ENCODE results near the gene NPEPPS. TPM values are rescaled to one million over a fixed set of nuclear protein-coding genes. Genes with fewer than 3 reads are reported as not detected.
A peak's percentile ranks its signal among the peaks of the same experiment; 100 is the strongest.

Gene NPEPPS
- total RNA-seq, 4 donors from 2014 or later = 119 to 237 (median 170) TPM

DNA sequence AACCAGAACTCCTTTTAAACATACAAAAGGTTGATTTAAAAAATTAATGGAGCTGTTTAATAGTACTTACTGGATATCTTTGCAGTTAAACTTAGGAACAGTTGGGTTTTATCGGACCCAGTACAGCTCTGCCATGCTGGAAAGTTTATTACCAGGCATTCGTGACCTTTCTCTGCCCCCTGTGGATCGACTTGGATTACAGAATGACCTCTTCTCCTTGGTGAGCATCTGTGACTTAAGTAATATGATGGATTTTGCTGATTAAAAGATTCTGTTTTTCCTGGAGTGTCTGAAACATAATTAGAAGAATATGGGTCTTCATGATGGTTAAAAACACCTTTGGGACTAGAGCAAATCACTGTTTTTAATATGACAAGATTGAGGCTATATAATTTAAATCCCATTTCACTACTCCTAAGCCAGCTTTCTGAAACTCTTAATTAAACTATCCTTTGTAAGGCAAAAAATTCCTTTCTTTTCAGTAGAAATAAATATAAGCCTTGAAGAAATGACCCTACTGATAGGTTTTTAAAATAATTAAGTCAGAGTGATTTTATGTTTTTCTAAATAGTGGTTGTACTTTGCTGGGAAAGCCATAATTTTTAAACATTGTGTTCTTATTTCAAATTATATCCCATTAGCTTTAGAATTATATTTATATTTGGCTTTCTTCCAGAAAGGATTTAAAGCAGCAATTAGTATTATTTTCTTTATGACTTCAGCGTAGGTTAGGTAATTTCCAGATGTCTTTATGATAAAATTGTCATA lies 73.1 kb downstream of the NPEPPS start:
- H3K27me3 ChIP-seq = no peaks in the 10 kb centered on the region
- peak overlapping the region; percentile 14 to 51 (median 20) for H3K27ac ChIP-seq
- peaks cover 0 to 86% (median 29%) of the 10 kb centered on the region in 4 donors for H3K36me3 ChIP-seq
- TF ChIP-seq POLR2AphosphoS5 (IDR thresholded peaks at IDR 0.05) (no peak), EP300 (IDR thresholded peaks at IDR 0.05; ENCODE audit: low read depth) (no peak)
- TF ChIP-seq, protein P1, sequence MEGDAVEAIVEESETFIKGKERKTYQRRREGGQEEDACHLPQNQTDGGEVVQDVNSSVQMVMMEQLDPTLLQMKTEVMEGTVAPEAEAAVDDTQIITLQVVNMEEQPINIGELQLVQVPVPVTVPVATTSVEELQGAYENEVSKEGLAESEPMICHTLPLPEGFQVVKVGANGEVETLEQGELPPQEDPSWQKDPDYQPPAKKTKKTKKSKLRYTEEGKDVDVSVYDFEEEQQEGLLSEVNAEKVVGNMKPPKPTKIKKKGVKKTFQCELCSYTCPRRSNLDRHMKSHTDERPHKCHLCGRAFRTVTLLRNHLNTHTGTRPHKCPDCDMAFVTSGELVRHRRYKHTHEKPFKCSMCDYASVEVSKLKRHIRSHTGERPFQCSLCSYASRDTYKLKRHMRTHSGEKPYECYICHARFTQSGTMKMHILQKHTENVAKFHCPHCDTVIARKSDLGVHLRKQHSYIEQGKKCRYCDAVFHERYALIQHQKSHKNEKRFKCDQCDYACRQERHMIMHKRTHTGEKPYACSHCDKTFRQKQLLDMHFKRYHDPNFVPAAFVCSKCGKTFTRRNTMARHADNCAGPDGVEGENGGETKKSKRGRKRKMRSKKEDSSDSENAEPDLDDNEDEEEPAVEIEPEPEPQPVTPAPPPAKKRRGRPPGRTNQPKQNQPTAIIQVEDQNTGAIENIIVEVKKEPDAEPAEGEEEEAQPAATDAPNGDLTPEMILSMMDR (IDR thresholded peaks at IDR 0.05) = no peak
- WGBS, 2 donors (ENCODE audit: low coverage in 1 of 2) = 59 to 67% methylated on average over 4 of the region's 4 CpGs
- peaks cover 0 to 10% (median 2%) of the 10 kb centered on the region in 4 donors for H3K4me1 ChIP-seq
- H3K9me3 ChIP-seq = no peaks in the 10 kb centered on the region
- DNase-seq = no peak
- intact Hi-C loops (cut with DNase I; ENCODE audit: low total_unique reads) = no loop called here
- no peak overlapping the region for H3K4me3 ChIP-seq
- in situ Hi-C loops (cut with MboI; ENCODE audit: low pct_ligation_motif_present in 1 of 4, low pct_unique_long_range_greater_than_20kb in 1 of 4, low sequenced_read_pairs in 3 of 4) = loop anchor here (25.0 kb wide), 4 partner anchors 92 to 367 kb away; no protein-coding TSS in a partner anchor

DNA sequence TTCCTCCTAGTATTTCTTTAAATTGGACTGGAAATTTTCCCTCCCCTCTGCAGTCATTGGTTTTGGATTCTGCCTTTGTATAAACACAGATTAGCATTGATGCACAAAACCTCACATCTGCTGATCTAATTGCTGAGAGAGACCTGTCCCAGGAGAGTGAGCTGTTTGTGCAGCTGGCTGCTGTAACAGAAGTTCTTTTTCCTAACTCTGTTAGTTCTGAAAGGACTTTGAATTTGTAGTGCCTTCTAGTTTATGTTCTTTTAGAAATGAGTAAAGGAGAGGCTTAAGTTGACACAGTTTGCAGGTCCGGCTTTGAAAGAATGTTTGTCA lies 73.7 kb downstream of the NPEPPS start:
- H3K27me3 ChIP-seq = no peaks in the 10 kb centered on the region
- WGBS, 2 donors (ENCODE audit: low coverage in 1 of 2) = 51 to 60% methylated on average over 1 of the region's 1 CpG
- intact Hi-C loops (cut with DNase I; ENCODE audit: low total_unique reads) (no loop called here), in situ Hi-C loops (cut with MboI; ENCODE audit: low pct_ligation_motif_present in 1 of 4, low pct_unique_long_range_greater_than_20kb in 1 of 4, low sequenced_read_pairs in 3 of 4) (loop anchor here (25.0 kb wide), 4 partner anchors 92 to 367 kb away; no protein-coding TSS in a partner anchor)
- TF ChIP-seq EP300 (IDR thresholded peaks at IDR 0.05; ENCODE audit: low read depth) = no peak
- TF ChIP-seq, protein P1 (IDR thresholded peaks at IDR 0.05) = no peak
- TF ChIP-seq POLR2A (IDR thresholded peaks at IDR 0.05) = no peak
- no peak for TF ChIP-seq POLR2AphosphoS5 (IDR thresholded peaks at IDR 0.05)
- H3K36me3 ChIP-seq = peaks cover 0 to 86% (median 29%) of the 10 kb centered on the region in 4 donors
- H3K4me3 ChIP-seq = no peak overlapping the region
- H3K27ac ChIP-seq = peak overlapping the region; percentile 14 to 51 (median 20)
- H3K4me1 ChIP-seq = peaks cover 0 to 10% (median 2%) of the 10 kb centered on the region in 4 donors
- H3K9me3 ChIP-seq = no peaks in the 10 kb centered on the region
- no peak for DNase-seq

DNA sequence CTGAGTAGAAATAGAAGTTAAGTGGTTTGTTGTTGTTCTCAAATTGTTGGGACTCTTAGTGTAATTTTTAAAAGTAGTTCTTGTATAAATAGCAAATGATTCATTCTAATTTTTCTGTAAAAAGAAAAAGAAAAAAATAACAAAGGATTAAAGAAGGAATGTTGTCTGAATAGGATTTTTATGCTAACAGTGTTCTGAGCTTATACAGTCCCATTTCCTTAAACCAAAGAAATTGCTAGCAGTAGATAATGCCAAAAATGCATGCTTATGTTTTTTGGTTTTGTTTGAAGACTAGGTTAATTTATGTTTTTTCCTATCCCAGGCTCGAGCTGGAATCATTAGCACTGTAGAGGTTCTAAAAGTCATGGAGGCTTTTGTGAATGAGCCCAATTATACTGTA lies 74.1 kb downstream of the NPEPPS start:
- intact Hi-C loops (cut with DNase I; ENCODE audit: low total_unique reads) (no loop called here), in situ Hi-C loops (cut with MboI; ENCODE audit: low pct_ligation_motif_present in 1 of 4, low pct_unique_long_range_greater_than_20kb in 1 of 4, low sequenced_read_pairs in 3 of 4) (loop anchor here (25.0 kb wide), 4 partner anchors 93 to 368 kb away; no protein-coding TSS in a partner anchor)
- Histone ChIP-seq H3K27ac (peak overlapping the region; percentile 14 to 51 (median 18)), H3K9me3 (no peaks in the 10 kb centered on the region), H3K4me1 (peaks cover 0 to 10% (median 2%) of the 10 kb centered on the region in 4 donors), H3K27me3 (no peaks in the 10 kb centered on the region), H3K4me3 (no peak overlapping the region), H3K36me3 (peaks cover 0 to 85% (median 26%) of the 10 kb centered on the region in 4 donors)
- TF ChIP-seq POLR2A (IDR thresholded peaks at IDR 0.05) (no peak), POLR2AphosphoS5 (IDR thresholded peaks at IDR 0.05) (no peak), EP300 (IDR thresholded peaks at IDR 0.05; ENCODE audit: low read depth) (no peak)
- TF ChIP-seq, protein P1 (IDR thresholded peaks at IDR 0.05) = no peak
- 57 to 60% methylated on average over 1 of the region's 1 CpG for WGBS, 2 donors (ENCODE audit: low coverage in 1 of 2)
- no peak for DNase-seq

DNA sequence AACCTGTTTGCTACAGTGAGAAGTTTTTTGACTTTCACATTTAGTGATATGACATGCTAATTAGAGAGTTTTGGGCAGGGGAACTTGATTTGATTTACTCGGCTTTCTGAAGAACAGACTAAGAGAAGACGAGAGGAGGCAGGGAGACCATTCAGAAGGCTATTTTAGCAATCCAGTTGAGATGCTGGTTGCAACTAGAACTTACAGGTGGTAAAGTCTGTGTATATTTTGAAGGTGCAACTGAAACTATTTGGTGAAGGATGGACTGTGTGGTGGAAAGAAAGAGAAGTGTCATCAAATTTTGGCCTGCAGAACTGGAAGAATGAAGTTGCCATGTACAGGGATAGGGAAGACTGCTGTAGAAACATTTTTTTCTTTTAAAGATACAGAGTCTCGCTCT lies 76.6 kb downstream of the NPEPPS start:
- Histone ChIP-seq H3K9me3 (no peaks in the 10 kb centered on the region), H3K27ac (no peak overlapping the region), H3K27me3 (no peaks in the 10 kb centered on the region), H3K4me1 (peaks cover 0 to 10% (median 2%) of the 10 kb centered on the region in 4 donors), H3K36me3 (peaks cover 0 to 69% (median 18%) of the 10 kb centered on the region in 4 donors), H3K4me3 (no peak overlapping the region)
- no peak for DNase-seq
- whole genome bisulfite sequencing, 2 donors (ENCODE audit: low coverage in 1 of 2) = 73 to 92% methylated on average over 2 to 3 of the region's 3 CpGs
- intact Hi-C loops (cut with DNase I; ENCODE audit: low total_unique reads) = no loop called here
- in situ Hi-C loops (cut with MboI; ENCODE audit: low pct_ligation_motif_present in 1 of 4, low pct_unique_long_range_greater_than_20kb in 1 of 4, low sequenced_read_pairs in 3 of 4) = loop anchor here (25.0 kb wide), 4 partner anchors 95 to 370 kb away; no protein-coding TSS in a partner anchor
- TF ChIP-seq EP300 (IDR thresholded peaks at IDR 0.05; ENCODE audit: low read depth) (no peak), POLR2AphosphoS5 (IDR thresholded peaks at IDR 0.05) (no peak)
- TF ChIP-seq, protein P1 (IDR thresholded peaks at IDR 0.05) = no peak
